Measurements from ENCODE around the gene SH3RF3.

SH3RF3 gene

GRCh38 chr2:109356324-109357035 is 227.5 kb downstream of the SH3RF3 start:
- DNase-seq: peak in 1 of 2 experiments; percentile 32

- DNase-seq: no peak
These were observed 235.2 kb downstream of the SH3RF3 start for GRCh38 chr2:109364217-109364616.

- DNase-seq: no peak
These were observed 236.1 kb downstream of the SH3RF3 start for GRCh38 chr2:109365131-109365530.

GRCh38 chr2:109367683-109368082 is 238.7 kb downstream of the SH3RF3 start:
- no peak for DNase-seq

- no peak for DNase-seq
These were observed 239.8 kb downstream of the SH3RF3 start for GRCh38 chr2:109368798-109369197.

- no peak for DNase-seq
These were observed 240.7 kb downstream of the SH3RF3 start for GRCh38 chr2:109369671-109370191.

GRCh38 chr2:109370399-109371035 is 241.5 kb downstream of the SH3RF3 start:
- no peak for DNase-seq

- no peak for DNase-seq
These were observed 242.6 kb downstream of the SH3RF3 start for GRCh38 chr2:109371481-109372170.

- DNase-seq: no peak
These were observed 243.2 kb downstream of the SH3RF3 start for GRCh38 chr2:109372171-109372568.

GRCh38 chr2:109372614-109373013 is 243.6 kb downstream of the SH3RF3 start:
- no peak for DNase-seq

- DNase-seq: no peak
These were observed 245.0 kb downstream of the SH3RF3 start for GRCh38 chr2:109373791-109374547.

GRCh38 chr2:109374548-109375130 is 245.6 kb downstream of the SH3RF3 start:
- no peak for DNase-seq

GRCh38 chr2:109375131-109375561 is 246.1 kb downstream of the SH3RF3 start:
- no peak for DNase-seq

GRCh38 chr2:109375656-109376055 is 246.7 kb downstream of the SH3RF3 start:
- DNase-seq: no peak

- no peak for DNase-seq
These were observed 247.1 kb downstream of the SH3RF3 start for GRCh38 chr2:109376115-109376514.

GRCh38 chr2:109376796-109377495 is 247.9 kb downstream of the SH3RF3 start:
- DNase-seq: no peak

GRCh38 chr2:109377976-109378375 is 249.0 kb downstream of the SH3RF3 start:
- DNase-seq: no peak

GRCh38 chr2:109378682-109379081 is 249.7 kb downstream of the SH3RF3 start:
- no peak for DNase-seq

- no peak for DNase-seq
These were observed 250.5 kb downstream of the SH3RF3 start for GRCh38 chr2:109379507-109379906.

GRCh38 chr2:109380502-109381326 is 251.7 kb downstream of the SH3RF3 start:
- no peak for DNase-seq

GRCh38 chr2:109381327-109381820 is 252.4 kb downstream of the SH3RF3 start:
- DNase-seq: no peak

Measured in NCI-H446 (cell line).